Right lobe of liver (tissue), 4 donors: ENCODE results near the gene LDB3.

Experiments
- CTCF ChIP-seq, 4 donors: fragments of 200-600 bp in 3 of 4; fragments of 450-650 bp in 1 of 4; IDR thresholded peaks; one replicate each; pipeline versions ENCODE4 v1.5.1 to v1.8.0; 2016 to 2022; ENCODE audit warnings: antibody characterized with exemption in 4 of 4, mild to moderate bottlenecking in 2 of 4
- POLR2A ChIP-seq: fragments of 450-650 bp; IDR thresholded peaks from one replicate; pipeline ENCODE4 v1.6.1; 2017; ENCODE audit warnings: antibody characterized with exemption, mild to moderate bottlenecking
- donor health status: DM: no; HTN: no; CAD: no.
- donor health status: DM: no; HTN: no; CAD: no.
- donor health status: DM: no; HTN: yes; CAD: no.

- no peak for TF ChIP-seq CTCF (IDR thresholded peaks at IDR 0.05)
- TF ChIP-seq POLR2A = no peak
Measured at GRCh38 chr10:86647773-86648703, 20.3 kb upstream of the LDB3 start.
